HG03378 (cell line): ENCODE data around the gene STK17B.

Experiments used
- ATAC-seq: cut with Tn5 transposase; IDR thresholded peaks from one replicate; pipeline ENCODE4 v1.9.1; 2021; ENCODE audit warnings: mild to moderate bottlenecking, moderate library complexity; ENCODE audit not compliant: unreplicated experiment

Gene STK17B

GRCh38 chr2:196159221-196159892 is 12.0 kb downstream of the STK17B start:
- ATAC-seq: no peak

- ATAC-seq: no peak
Observed at GRCh38 chr2:196155575-196155974, 15.8 kb downstream of the STK17B start.

- ATAC-seq: no peak
Observed at GRCh38 chr2:196153480-196153879, 17.9 kb downstream of the STK17B start.

GRCh38 chr2:196149948-196150347 is 21.4 kb downstream of the STK17B start:
- peak; percentile 65 for ATAC-seq

GRCh38 chr2:196148736-196149135 is 22.6 kb downstream of the STK17B start:
- no peak for ATAC-seq

- ATAC-seq: no peak
Observed at GRCh38 chr2:196145256-196145655, 26.1 kb downstream of the STK17B start.

GRCh38 chr2:196144513-196145126 is 26.8 kb downstream of the STK17B start:
- ATAC-seq: no peak

- no peak for ATAC-seq
Observed at GRCh38 chr2:196143730-196144131, 27.6 kb downstream of the STK17B start.

- no peak for ATAC-seq
Observed at GRCh38 chr2:196142825-196143224, 28.6 kb downstream of the STK17B start.

GRCh38 chr2:196140213-196140612 is 31.2 kb downstream of the STK17B start:
- no peak for ATAC-seq

GRCh38 chr2:196137271-196137670 is 34.1 kb downstream of the STK17B start:
- no peak for ATAC-seq

GRCh38 chr2:196136151-196136550 is 35.2 kb downstream of the STK17B start:
- ATAC-seq: no peak

- ATAC-seq: no peak
Observed at GRCh38 chr2:196131949-196132925, 39.1 kb downstream of the STK17B start.

GRCh38 chr2:196131384-196131937 is 39.9 kb downstream of the STK17B start:
- no peak for ATAC-seq

- no peak for ATAC-seq
Observed at GRCh38 chr2:196130039-196130825, 41.1 kb downstream of the STK17B start.

- no peak for ATAC-seq
Observed at GRCh38 chr2:196128749-196129148, 42.6 kb downstream of the STK17B start.

GRCh38 chr2:196125596-196125995 is 45.8 kb downstream of the STK17B start:
- ATAC-seq: no peak

- ATAC-seq: no peak
Observed at GRCh38 chr2:196123679-196124373, 47.6 kb downstream of the STK17B start.

GRCh38 chr2:196119926-196120325 is 51.5 kb downstream of the STK17B start:
- no peak for ATAC-seq

GRCh38 chr2:196117214-196117705 is 54.1 kb downstream of the STK17B start:
- no peak for ATAC-seq
